Mucosa of gallbladder (tissue), 1 donor: ENCODE results near the gene CD4. TPM values are rescaled to one million over a fixed set of nuclear protein-coding genes. Genes with fewer than 3 reads are reported as not detected.

Experiments
- DNase-seq: peaks from one replicate; pipeline ENCODE4 v3.0.0-alpha.2; 2020; ENCODE audit warnings: low spot score
- total RNA-seq: library from RNA; stranded (reverse); gene quantifications from one replicate; pipeline ENCODE4 v1.2.1, GENCODE V29; 2021
- donor health status: DM: no; HTN: no; CAD: no.

The CD4 gene
- total RNA-seq, 1 donor from 2014 or later: 32.1 TPM

GRCh38 chr12:6765048-6765633, 24.2 kb upstream of the CD4 start:
- DNase-seq: no peak

DNA sequence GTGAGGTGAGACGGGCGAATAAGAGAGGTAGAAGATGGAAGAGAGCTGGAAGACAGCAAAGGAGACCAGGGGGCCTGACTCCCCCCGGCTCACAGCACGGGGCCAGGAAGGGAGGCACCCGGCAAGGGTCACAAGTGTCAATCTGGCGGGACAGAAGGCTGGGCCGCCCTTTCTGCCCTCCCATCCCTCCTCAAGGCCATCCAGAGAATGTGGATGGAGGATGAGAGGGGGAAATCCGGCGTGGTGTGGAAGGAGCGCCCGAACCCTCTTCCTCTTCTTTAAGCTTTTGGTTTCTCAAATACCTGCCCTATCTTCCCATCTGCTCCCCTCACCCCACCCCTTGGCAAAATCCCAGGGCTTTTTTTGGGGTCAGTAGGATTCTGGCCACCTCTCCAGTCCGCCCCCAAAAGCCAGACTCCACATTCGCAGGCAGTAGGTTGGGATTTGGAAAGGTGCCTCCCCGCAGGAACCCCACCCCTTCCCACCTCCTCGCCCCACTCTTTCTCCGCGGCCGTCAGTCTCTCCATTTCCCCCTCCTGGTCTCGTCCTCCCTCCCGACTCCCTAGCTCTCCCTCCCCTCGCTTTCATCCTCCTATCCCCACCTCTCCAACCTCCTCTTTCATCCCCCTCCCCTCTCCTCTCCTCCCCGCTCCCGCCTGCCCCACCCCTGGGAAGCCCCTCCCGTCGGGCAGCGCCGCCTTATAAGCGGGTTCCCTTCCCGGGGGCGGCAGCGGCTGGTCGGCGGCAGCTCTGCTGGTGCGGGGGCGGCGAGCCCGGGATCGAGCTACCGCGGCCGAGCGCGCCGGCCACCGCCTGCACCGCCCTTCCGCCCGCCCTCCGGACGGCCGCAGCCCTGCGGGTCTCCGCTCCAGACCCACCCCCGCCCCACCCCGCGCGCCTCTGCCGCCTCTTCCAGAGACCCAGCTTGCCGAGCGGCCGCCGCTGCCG, 23.4 kb upstream of the CD4 start, which contains the start of gene PTMS:
PTMS (plus strand) TSS at position 730 of the 948 bp plus-strand sequence. CDS start 343 bp downstream, outside the sequence.
- peak; percentile 71 for DNase-seq

GRCh38 chr12:6766651-6767349, 22.5 kb upstream of the CD4 start:
- peak; percentile 72 for DNase-seq

DNA sequence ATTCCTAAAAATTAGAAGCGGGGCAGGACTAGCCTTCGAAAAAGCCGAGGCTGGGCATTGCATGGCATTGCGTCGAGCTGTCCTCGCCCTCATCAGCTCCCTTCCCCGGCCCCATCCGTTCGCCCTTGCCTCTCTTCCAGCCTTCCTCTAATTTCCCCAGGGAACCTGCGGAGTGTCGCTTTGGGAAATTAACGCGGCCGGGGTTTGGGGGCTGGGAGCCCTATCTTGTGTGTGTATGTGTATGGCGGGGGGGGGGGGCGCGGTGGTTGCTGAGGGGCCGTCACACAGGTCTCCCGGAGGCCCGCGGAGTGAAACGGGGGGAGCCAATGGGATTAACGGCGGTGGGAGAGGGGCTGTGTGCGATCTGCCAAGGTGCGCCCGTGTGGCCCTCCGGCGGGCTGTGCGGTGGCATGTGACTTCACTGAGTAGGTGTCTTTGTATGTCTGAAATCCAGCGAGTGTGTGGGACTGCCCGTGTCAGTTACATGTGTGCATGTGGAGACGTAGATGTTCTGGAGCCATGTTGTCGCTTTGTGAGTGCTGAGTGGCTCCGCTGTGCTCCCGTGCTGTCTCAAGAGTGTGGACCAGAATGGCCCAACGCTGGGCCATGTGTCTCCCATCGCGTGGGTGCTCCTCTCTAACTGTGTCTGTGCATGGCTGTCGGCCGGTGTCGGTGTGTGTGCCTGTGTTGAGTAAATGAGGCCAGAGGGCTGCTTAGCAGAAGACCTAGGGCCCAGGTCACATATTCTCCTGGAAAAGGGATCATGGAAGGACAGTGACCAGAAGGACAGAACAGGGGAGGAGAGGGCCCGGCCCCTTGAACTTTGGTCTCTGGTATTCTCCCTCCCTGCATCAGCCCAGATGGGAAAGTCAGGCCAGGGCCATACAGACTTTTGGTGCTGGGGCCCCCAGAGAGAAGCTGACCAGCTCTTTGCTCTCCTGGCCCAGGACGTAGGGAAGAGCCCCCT, 21.7 kb upstream of the CD4 start:
- no peak for DNase-seq

DNA sequence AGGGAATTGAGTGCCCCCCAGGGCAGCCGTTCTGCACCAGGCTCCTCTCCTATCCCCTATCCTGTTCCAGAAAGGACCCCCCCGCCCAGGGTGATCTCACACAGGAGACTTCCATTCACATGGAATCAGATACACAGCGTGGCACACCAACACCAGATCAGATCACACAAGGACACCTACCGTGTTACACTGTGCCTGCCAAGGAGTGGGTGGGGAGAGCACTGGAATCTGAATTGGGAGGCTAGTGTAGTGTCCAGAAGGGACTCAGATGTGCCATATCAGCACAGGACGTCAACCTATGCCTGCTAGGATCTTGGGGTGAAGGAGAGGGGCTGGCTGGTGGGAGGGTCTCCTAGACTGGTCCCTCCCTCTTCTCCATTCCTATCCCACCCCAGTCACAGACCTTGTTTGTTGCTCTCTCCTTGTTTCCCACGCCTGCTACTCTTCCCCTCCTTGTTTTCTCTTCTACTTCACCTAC, 20.9 kb upstream of the CD4 start:
- no peak for DNase-seq

DNA sequence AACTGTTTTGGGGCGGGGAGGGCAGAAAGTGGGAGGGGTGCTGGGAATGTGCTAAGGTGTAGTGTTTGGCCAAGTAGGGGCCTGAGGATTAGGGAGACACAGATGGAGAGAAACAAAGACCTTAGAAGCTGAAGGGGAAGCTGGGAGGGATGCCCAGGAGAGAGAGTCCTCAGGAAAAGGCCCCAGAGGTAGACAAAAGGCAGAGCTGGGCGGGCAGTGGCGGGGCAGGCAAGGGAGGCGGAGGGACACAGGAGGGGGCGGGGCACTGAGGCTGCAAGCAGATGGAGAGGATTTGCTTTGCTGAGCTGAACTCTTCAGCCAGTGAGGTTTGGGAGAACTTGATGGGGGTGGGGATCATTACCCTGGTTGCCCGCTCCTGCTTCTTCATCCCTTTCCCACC, 20.3 kb upstream of the CD4 start:
- DNase-seq: peak; percentile 30

DNA sequence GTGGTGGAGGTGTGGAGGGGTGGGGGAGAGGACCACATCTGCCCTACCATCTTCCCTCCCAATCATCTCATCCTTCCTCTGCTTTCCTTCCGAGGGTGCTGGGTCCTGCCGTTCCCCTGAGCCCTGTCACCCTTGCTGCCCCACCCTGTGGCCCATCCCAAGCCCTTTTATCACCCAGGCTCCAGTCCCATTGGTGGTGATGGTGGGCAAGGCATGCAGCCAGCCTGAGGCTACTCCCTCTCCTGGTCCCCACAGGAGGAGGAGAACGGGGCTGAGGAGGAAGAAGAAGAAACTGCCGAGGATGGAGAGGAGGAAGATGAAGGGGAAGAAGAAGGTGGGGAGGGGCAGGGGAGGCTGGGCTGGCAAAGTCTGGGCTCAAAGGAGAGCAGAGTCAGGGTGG, 19.7 kb upstream of the CD4 start:
- DNase-seq: no peak

DNA sequence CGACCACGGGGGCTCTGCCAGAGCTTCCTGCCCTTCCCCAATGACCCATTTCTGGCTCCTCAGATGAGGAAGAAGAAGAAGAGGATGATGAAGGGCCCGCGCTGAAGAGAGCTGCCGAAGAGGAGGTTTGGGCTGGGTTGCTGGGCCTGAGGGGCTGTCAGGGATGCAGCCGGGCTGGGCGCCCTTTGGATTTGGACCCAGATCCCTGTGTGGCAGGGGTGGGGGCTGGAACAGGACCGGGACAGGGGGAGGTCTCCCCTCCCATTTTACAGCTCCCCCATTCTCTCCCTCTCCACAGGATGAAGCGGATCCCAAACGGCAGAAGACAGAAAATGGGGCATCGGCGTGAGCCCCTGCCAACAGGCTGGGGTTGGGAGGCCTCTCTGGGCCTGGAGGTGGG, 19.2 kb upstream of the CD4 start:
- no peak for DNase-seq

DNA sequence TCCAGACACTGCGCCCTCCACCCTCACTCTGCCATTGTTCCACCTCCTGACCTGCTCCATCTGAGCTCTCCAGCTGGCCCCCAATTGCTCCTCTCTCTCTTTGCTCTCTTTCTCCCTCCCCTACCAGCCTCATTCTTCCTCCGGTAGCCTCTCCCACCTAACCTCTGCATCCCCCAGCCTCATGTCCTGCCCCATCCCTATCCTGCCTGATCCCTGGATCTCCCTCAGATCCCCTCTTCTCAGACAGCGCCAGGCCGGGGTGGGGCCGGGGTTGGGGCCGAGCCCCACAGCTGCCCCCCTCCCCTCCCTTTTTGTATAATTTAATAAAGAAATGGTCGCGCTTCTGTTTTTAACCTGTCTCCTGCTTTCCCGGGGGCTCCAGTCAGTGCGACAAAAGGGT, 18.7 kb upstream of the CD4 start:
- DNase-seq: no peak

GRCh38 chr12:6771091-6771495, 18.2 kb upstream of the CD4 start:
- no peak for DNase-seq

DNA sequence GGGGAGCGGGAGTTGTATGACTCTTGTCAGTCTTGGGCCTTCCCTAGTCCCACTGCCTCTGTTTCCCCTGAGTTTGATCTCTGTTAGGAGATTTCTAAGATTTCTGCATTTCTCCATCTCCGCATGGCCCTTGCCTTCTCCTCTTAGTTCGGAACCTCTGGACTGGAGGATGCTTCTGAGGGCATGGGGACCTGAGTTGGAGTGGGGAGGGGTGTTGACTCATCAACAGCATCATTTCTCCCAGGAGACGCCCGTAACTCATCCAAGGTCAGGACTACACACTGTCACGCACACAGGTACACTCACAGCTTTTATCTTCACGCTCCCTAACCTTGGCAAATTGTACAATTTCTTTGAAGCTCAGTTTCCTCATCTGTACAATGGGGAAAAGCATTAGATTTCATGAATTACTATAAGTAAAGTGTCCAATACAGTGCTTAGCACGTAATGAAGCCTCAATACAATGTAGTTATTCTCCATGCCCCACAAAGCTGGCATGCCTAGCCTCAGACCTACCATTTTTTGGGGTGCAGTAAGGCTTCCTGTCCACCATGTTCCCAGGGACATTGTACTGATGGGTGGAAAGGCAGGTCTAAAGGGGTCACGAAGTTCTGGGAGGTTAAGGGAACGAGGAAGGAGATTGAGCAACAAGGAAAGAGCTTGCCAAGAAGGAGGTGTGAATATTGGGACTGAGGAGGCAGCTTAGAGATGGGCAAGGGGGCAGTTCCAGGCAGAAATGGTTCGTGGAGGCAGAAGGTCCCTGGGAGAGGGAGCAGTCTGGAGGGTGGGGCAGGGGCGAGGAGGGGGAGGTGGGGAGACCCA, 17.6 kb upstream of the CD4 start:
- no peak for DNase-seq

DNA sequence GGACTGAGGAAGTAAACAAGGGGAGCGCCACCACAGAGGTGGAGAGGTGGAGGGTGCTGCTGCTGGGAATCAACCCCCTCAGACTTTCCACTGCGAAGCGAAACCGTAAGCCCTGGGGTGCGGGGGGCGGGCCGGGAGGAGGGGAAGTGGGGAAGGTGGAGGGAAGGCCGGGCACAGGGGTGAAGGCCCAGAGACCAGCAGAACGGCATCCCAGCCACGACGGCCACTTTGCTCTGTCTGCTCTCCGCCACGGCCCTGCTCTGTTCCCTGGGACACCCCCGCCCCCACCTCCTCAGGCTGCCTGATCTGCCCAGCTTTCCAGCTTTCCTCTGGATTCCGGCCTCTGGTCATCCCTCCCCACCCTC, 17.0 kb upstream of the CD4 start, which contains the start of gene LAG3:
LAG3 (plus strand) TSS at position 190 of the 365 bp plus-strand sequence. CDS start 333 bp downstream, outside the sequence.
- no peak for DNase-seq

DNA sequence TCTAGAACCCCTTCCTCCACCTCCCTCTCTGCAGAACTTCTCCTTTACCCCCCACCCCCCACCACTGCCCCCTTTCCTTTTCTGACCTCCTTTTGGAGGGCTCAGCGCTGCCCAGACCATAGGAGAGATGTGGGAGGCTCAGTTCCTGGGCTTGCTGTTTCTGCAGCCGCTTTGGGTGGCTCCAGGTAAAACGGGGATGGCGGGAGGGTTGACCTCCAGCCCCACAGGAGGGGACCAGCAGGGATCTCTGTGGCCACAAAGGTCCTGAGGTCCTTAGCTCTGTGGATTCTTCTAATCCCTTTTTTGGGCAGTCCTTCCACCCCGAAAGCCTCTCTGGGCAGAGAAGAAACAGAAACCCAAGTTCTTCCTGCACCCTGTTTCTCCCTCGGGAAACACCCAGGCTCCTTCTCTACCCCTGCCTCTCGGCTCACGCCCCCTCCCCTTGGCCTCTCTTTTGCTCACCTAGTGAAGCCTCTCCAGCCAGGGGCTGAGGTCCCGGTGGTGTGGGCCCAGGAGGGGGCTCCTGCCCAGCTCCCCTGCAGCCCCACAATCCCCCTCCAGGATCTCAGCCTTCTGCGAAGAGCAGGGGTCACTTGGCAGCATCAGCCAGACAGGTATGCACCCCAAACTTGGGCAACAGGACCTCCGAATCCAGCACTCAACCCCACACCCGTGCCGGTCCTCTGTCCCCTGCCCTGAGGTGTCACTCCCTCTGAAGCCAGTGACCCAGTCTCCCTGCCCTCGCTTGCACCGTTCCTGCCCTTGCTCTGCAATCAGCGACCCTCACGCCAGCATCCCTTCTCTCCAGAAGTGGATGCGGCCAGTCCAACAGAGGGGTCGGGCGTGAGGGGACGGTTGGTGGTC, 16.4 kb upstream of the CD4 start:
- no peak for DNase-seq

DNA sequence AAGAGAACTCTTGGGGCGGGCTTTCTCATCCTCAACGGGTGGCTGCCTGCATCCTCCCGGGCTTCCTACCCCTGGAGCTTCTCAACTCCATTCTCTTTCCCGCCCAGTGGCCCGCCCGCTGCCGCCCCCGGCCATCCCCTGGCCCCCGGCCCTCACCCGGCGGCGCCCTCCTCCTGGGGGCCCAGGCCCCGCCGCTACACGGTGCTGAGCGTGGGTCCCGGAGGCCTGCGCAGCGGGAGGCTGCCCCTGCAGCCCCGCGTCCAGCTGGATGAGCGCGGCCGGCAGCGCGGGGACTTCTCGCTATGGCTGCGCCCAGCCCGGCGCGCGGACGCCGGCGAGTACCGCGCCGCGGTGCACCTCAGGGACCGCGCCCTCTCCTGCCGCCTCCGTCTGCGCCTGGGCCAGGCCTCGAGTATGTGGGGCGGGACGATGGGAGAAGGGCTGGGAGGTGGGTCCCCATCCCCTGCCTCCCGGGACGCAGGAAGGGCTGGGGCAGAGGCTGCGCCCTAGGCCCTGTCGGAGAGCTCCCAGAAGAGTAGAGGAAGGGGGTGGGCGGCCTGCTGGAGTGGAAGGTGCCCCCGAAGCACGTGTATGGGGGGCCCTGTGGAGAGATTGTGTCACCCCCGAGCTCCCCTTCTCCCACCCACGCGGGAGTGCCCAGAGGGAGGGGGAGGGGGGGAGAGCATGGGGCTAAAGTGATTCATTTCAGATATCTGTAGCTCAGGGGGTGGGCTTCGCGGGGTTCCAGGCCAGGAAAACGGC, 15.6 kb upstream of the CD4 start:
- DNase-seq: no peak

DNA sequence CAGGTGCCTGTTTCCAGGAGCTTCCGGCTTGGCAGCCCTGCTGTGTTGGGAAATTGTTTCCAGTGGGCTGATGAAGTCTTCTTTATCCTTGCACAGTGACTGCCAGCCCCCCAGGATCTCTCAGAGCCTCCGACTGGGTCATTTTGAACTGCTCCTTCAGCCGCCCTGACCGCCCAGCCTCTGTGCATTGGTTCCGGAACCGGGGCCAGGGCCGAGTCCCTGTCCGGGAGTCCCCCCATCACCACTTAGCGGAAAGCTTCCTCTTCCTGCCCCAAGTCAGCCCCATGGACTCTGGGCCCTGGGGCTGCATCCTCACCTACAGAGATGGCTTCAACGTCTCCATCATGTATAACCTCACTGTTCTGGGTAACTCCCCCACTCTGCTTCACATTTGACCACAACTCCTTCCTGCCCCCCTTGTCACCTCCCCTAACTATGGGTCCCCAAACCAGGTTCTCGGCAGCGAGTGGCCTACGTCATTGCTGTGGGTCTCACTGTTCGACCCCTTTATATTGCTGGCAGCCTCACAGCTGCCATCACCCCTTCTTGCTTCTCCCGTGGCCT, 14.7 kb upstream of the CD4 start:
- DNase-seq: no peak

GRCh38 chr12:6775185-6776174, 13.8 kb upstream of the CD4 start:
- no peak for DNase-seq

GRCh38 chr12:6777386-6777785, 11.9 kb upstream of the CD4 start:
- no peak for DNase-seq
